K562 (cell line): ENCODE results near the gene SRRT. TPM values are rescaled to one million over a fixed set of nuclear protein-coding genes. Genes with fewer than 3 reads are reported as not detected.
A peak's percentile ranks its signal among the peaks of the same experiment; 100 is the strongest.

Experiments used
- ATAC-seq: fragments of 200-7000 bp; cut with Tn5 transposase; 3 replicates; pipeline ENCODE4 v1.9.1; 2020; ENCODE audit warnings: moderate library complexity
- BruUV-seq: library from RNA; stranded (reverse); fragments of 400-500 nt; replicated peaks from 2 replicates; lab custom pipeline; 2021; lab: Mats Ljungman, UMichigan
- CTCF ChIA-PET: fragments of 300-600 bp; formaldehyde crosslinking; extraction: SDS; loops from one replicate; lab custom pipeline; 2021; ENCODE audit warnings: low intra/inter-chr PET ratio; lab: Yijun Ruan, JAX
- POLR2A ChIA-PET: fragments of 300-600, 350-650 bp; sonication (Branson Sonifier 250); formaldehyde crosslinking; extraction: SDS; loops from one replicate; lab custom pipeline; 2021; ENCODE audit warnings: antibody characterized with exemption, inconsistent platforms; lab: Yijun Ruan, JAX
- DNase-seq, 4 experiments: peaks; one replicate each; pipeline versions ENCODE4 v3.0.0 to v3.0.0-alpha.2; 2011 to 2018; ENCODE audit warnings: low spot score in 3 of 4, mixed read lengths in 3 of 4; ENCODE audit errors: extremely low read depth in 1 of 4
- FAIRE-seq: peaks from 2 replicates; lab custom pipeline; 2011; peaks lifted over from hg19 to GRCh38; lab: Jason Lieb, UNC
- H2AFZ ChIP-seq: 2 replicates; pipeline ENCODE4 v1.6.0; 2011; ENCODE audit warnings: low read depth, low read length, control low read depth, inconsistent platforms
- H3K27ac ChIP-seq: fragments of 200-600 bp; 3 replicates; pipeline ENCODE4 v1.8.0; 2011; ENCODE audit warnings: low read depth, mild to moderate bottlenecking, control low read depth, inconsistent platforms, low read length, moderate library complexity, mixed read lengths; ENCODE audit errors: extremely low read depth
- H3K27me3 ChIP-seq, 2 experiments: fragments of 300-600 bp in 1 of 2; 2 replicates in 1 of 2; 3 replicates in 1 of 2; pipeline versions ENCODE4 v1.6.0 to v1.8.0; 2011; ENCODE audit warnings: inconsistent platforms in 2 of 2, low read length in 2 of 2, mild to moderate bottlenecking in 1 of 2, mixed read lengths in 1 of 2, moderate library complexity in 1 of 2; ENCODE audit not compliant: control insufficient read depth in 2 of 2, insufficient read depth in 2 of 2
- H3K36me3 ChIP-seq: fragments of 300-600 bp; 3 replicates; pipeline ENCODE4 v1.8.0; 2011; ENCODE audit warnings: mild to moderate bottlenecking, low read length, inconsistent platforms; ENCODE audit not compliant: control insufficient read depth, insufficient read depth
- H3K4me1 ChIP-seq, 2 experiments: fragments of 200-600 bp in 1 of 2; replicated peaks in 1 of 2; 2 replicates in 1 of 2; 3 replicates in 1 of 2; pipeline versions ENCODE4 v1.5.1 to v1.8.0; 2011; ENCODE audit warnings: inconsistent platforms in 2 of 2, low read length in 2 of 2, mild to moderate bottlenecking in 1 of 2, mixed read lengths in 1 of 2, moderate library complexity in 1 of 2; ENCODE audit not compliant: control insufficient read depth in 2 of 2, insufficient read depth in 2 of 2
- H3K4me2 ChIP-seq: 2 replicates; pipeline ENCODE4 v1.6.1; 2011; ENCODE audit warnings: low read length, control low read depth, inconsistent platforms, mixed read lengths; ENCODE audit not compliant: insufficient read depth
- H3K4me3 ChIP-seq: fragments of 200-600 bp; sonication (generic), shearing (Covaris generic); 2 replicates; pipeline ENCODE4 v1.5.1; 2016; ENCODE audit warnings: control low read depth, inconsistent platforms
- H3K79me2 ChIP-seq: fragments of 200-600 bp; 3 replicates; pipeline ENCODE4 v1.8.0; 2011; ENCODE audit warnings: low read length, inconsistent platforms; ENCODE audit not compliant: control insufficient read depth, insufficient read depth
- H3K9ac ChIP-seq, 2 experiments: 2 replicates each; pipeline versions ENCODE4 v1.6.0 to v1.6.1; 2011; ENCODE audit warnings: low read depth in 2 of 2, low read length in 2 of 2, control low read depth in 1 of 2, inconsistent platforms in 1 of 2, mild to moderate bottlenecking in 1 of 2, mixed read lengths in 1 of 2; ENCODE audit not compliant: insufficient read depth in 1 of 2
- H3K9me1 ChIP-seq: one replicate; pipeline ENCODE4 v1.6.0; 2011; ENCODE audit warnings: inconsistent platforms, mild to moderate bottlenecking, low read length, moderate library complexity; ENCODE audit not compliant: control insufficient read depth, insufficient read depth
- H3K9me3 ChIP-seq: replicated peaks from 2 replicates; pipeline ENCODE4 v1.5.1; 2011; ENCODE audit warnings: low read depth, low read length, inconsistent platforms; ENCODE audit not compliant: control insufficient read depth, insufficient read depth
- H4K20me1 ChIP-seq: replicated peaks from 2 replicates; pipeline ENCODE4 v1.6.1; 2011; ENCODE audit warnings: low read length, inconsistent platforms, mixed read lengths; ENCODE audit not compliant: control insufficient read depth, insufficient read depth
- CHD4 ChIP-seq: fragments of 200-600 bp; sonication (generic); IDR thresholded peaks from 3 replicates; pipeline ENCODE4 v1.6.1; 2012; ENCODE audit warnings: low read depth, mild to moderate bottlenecking, mixed read lengths, low read length, inconsistent platforms; ENCODE audit not compliant: insufficient read depth, insufficient replicate concordance, poor library complexity, severe bottlenecking
- L3MBTL2 ChIP-seq: fragments of 450-650 bp; IDR thresholded peaks from 2 replicates; pipeline ENCODE4 v1.6.1; 2016; ENCODE audit warnings: mild to moderate bottlenecking, moderate library complexity
- MAFK ChIP-seq: IDR thresholded peaks from 2 replicates; pipeline ENCODE4 v1.6.1; 2011; ENCODE audit warnings: low read length, improper control_type of control experiment
- MCM2 ChIP-seq: fragments of 450-650 bp; IDR thresholded peaks from 2 replicates; pipeline ENCODE4 v1.6.1; 2017; ENCODE audit warnings: low read depth, mild to moderate bottlenecking
- RBFOX2 ChIP-seq: fragments of 200-400 bp; formaldehyde crosslinking; IDR thresholded peaks from 2 replicates; pipeline ENCODE4 v1.6.1; 2017; ENCODE audit warnings: low read depth, mild to moderate bottlenecking, low read length, moderate library complexity
- TAF15 ChIP-seq: fragments of 200-400 bp; formaldehyde crosslinking; IDR thresholded peaks from 2 replicates; pipeline ENCODE4 v1.6.1; 2017; ENCODE audit warnings: mild to moderate bottlenecking, low read depth, low read length, moderate library complexity
- TAF7 ChIP-seq: fragments of 450-650 bp; IDR thresholded peaks from 2 replicates; pipeline ENCODE4 v1.6.1; 2016; ENCODE audit warnings: missing genetic modification characterization, missing compliant biosample characterization
- WGBS: fragments of 100-300 bp; shearing (Covaris generic); methylation state at CpG from one replicate; pipeline ENCODE4 v1.1.6; 2016; ENCODE audit warnings: low coverage, mixed read lengths; ENCODE audit not compliant: insufficient coverage; ENCODE audit errors: missing lambda C conversion rate; 5-methylcytosine and 5-hydroxymethylcytosine counted together
- in situ Hi-C: fragments of 300-500 bp; cut with MboI; formaldehyde crosslinking; loops from 4 replicates; pipeline ENCODE4 v1.15.0; 2018; ENCODE audit warnings: inconsistent platforms, mixed read lengths
- intact Hi-C: fragments of 100-400 bp; cut with micrococcal nuclease; formaldehyde crosslinking; loops from 2 replicates; pipeline ENCODE4 v1.14.2; 2022
- polyA plus RNA-seq, 8 experiments: library from polyadenylated mRNA; depleted of rRNA in 4 of 8; stranded (reverse) in 5 of 8; unstranded in 3 of 8; fragments of >200 nt; fragmentation: Nextera tagmentation in 2 of 8; fragmentation: Illumina TruSeq in 1 of 8; extraction: Ambion mirVana in 2 of 8; extraction: Trizol in 1 of 8; gene quantifications; 2 replicates each; pipeline versions ENCODE4 v1.2.1 to v1.2.3, GENCODE V29; 2011 to 2014; ENCODE audit warnings: inconsistent platforms in 1 of 8, missing spikeins in 1 of 8
- total RNA-seq, 7 experiments: library from RNA; depleted of rRNA in 6 of 7; stranded (reverse); fragments of >200 nt in 6 of 7; fragmentation: Illumina TruSeq in 2 of 7; extraction: Trizol in 2 of 7; gene quantifications; 2 replicates each; pipeline versions ENCODE4 v1.2.1 to v1.2.3, GENCODE V29; 2011 to 2021; ENCODE audit warnings: low replicate concordance in 1 of 7

SRRT gene
- total and polyA plus RNA-seq, 9 of the 15 experiments (the other 6 are each of a cell fraction or from before 2014, with no cell fraction given): 10.3 to 263 (median 84.4) TPM

DNA sequence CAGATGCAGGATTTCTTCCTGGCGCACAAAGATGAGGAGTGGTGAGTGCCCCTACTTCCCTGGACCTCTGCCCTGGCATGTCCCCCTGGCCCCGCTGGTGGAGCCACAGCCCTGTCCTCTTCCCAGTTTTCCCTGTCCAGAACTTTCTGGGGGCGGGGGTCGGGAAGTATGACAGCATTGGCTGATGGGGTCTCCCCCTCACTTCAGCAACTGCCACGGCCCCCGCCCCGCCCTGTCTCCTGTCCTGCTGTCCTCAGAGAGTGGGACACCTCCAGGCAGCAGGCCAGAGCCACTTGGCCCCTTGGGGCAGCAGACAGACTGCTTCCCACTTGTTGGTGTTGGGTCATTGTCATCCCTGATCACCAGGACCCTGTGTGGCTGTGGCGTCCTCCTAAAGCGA lies 7.3 kb downstream of the SRRT start:
- Histone ChIP-seq H3K4me1 (peaks cover 10 to 35% of the 10 kb centered on the region in 2 experiments), H3K9me1 (peaks cover 7% of the 10 kb centered on the region), H3K36me3 (peaks cover 99% of the 10 kb centered on the region)
- FAIRE-seq (no peak), ATAC-seq (no peak)
- intact Hi-C loops: no loop called here
- TF ChIP-seq TAF7 (tag): no peak
- no peak for TF ChIP-seq TAF15
- TF ChIP-seq L3MBTL2: no peak
- no peak for TF ChIP-seq MCM2
- no peak for TF ChIP-seq MAFK
- TF ChIP-seq RBFOX2: peak; percentile 6; the same call in 1 of the 2 replicates
- no peak for TF ChIP-seq CHD4
- TF ChIP-seq, all 486 proteins: peak for 1
- ChIA-PET POLR2A (interaction anchor here (0.5 kb wide), 1 partner anchor 370 kb away, joined by 3 read pairs; no protein-coding TSS in a partner anchor), CTCF (no interaction called here)
- no peak overlapping the region for H3K4me2 ChIP-seq
- BruUV-seq: no TSS peak
- H3K79me2 ChIP-seq: peaks cover 63% of the 10 kb centered on the region
- H4K20me1 ChIP-seq: peaks cover 28% of the 10 kb centered on the region; the same call in 1 of the 2 replicates
- 98% methylated on average over 9 of the region's 9 CpGs for WGBS
- DNase-seq: no peak
- no peak overlapping the region for H3K27ac ChIP-seq
- H3K27me3 ChIP-seq: no peaks in the 10 kb centered on the region
- peak overlapping the region in 1 of 2 experiments; percentile 3; a peak in 1 of 4 replicates for H3K9ac ChIP-seq
- no peak overlapping the region for H3K4me3 ChIP-seq
- in situ Hi-C loops: no loop called here
- no peaks in the 10 kb centered on the region for H3K9me3 ChIP-seq
- H2AFZ ChIP-seq: no peak overlapping the region
